Measurements from ENCODE around the gene CES1. TPM values are rescaled to one million over a fixed set of nuclear protein-coding genes. Genes with fewer than 3 reads are reported as not detected.

The CES1 gene
- total RNA-seq, 4 donors from 2014 or later: 57.3 to 213 (median 79.3) TPM

DNA sequence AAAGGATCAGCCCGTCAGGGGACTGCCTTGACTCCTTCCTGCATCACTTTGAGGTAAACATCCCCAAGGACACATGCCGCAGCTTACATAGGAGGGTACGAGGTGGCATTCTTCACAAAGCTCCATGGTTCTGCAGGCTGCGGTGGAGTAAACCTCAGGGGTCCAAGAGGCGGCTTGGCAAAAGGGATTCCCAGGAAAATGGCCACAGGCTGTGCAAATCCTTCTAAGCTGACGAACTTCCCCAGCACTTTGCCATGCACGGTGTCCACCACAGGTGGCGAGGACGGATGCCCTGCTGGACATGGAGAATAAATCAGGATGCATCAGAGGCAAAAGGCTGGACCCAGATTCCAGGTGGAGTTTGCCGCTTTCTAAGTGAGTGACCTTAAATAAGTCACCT lies 4.2 kb downstream of the CES1 start:
- TF ChIP-seq, protein P1, sequence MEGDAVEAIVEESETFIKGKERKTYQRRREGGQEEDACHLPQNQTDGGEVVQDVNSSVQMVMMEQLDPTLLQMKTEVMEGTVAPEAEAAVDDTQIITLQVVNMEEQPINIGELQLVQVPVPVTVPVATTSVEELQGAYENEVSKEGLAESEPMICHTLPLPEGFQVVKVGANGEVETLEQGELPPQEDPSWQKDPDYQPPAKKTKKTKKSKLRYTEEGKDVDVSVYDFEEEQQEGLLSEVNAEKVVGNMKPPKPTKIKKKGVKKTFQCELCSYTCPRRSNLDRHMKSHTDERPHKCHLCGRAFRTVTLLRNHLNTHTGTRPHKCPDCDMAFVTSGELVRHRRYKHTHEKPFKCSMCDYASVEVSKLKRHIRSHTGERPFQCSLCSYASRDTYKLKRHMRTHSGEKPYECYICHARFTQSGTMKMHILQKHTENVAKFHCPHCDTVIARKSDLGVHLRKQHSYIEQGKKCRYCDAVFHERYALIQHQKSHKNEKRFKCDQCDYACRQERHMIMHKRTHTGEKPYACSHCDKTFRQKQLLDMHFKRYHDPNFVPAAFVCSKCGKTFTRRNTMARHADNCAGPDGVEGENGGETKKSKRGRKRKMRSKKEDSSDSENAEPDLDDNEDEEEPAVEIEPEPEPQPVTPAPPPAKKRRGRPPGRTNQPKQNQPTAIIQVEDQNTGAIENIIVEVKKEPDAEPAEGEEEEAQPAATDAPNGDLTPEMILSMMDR (IDR thresholded peaks at IDR 0.05; ENCODE audit: low read depth): no peak

DNA sequence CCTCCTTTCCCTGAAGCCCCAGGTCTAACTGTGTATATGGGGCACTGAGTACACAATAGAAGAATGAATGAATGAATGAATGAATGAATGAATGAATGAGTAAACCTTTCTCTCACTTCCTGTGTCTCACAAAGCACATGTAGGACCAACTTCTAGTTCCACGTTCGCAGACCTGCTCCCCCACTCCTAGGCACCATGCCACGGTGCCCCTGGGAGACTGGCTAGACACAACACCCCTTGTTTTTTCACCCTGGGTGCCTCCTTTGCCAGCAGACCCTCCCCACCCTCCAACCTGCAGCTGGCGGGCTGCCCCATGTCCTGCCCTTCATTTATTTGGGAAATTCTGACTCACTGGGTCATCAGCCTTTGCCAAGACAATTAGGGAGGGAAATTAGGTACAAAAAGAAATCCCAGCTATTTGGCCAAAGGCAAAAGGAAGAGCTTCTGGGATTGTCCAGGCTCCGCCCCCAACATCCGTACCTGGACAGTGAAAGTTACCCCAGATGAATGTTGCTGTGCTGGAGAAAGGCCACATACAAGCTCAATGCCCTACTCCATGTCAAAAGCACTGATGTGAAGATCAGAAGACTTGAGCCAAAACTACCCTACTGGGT lies 7.7 kb downstream of the CES1 start:
- TF ChIP-seq, protein P1 (IDR thresholded peaks at IDR 0.05; ENCODE audit: low read depth): no peak

DNA sequence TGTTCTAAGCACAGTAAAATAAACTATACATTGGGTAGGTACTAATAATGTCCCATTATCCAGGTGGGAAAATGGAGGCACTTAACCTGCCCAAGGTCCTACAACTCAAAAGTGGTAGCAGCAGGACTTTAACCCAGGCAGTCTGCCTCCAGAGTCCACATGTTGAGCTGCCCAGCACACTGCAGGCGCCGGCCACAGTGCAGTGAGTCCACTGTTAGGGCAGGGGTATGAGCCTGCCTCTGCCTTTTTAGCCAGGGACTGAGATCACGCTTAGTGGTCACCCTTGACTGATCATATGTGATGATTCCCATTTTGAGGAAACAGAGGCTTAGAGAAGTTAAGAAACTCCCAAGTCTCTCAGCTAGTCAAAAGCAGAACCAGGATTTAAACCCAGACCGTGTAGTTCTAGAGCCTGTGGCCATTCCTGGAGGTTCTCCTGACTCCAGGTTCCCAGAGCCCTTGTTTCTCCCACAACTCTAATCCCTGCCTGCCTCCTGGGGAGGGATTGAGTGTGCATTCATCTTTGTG lies 8.4 kb downstream of the CES1 start:
- TF ChIP-seq, protein P1 (IDR thresholded peaks at IDR 0.05; ENCODE audit: low read depth): no peak

DNA sequence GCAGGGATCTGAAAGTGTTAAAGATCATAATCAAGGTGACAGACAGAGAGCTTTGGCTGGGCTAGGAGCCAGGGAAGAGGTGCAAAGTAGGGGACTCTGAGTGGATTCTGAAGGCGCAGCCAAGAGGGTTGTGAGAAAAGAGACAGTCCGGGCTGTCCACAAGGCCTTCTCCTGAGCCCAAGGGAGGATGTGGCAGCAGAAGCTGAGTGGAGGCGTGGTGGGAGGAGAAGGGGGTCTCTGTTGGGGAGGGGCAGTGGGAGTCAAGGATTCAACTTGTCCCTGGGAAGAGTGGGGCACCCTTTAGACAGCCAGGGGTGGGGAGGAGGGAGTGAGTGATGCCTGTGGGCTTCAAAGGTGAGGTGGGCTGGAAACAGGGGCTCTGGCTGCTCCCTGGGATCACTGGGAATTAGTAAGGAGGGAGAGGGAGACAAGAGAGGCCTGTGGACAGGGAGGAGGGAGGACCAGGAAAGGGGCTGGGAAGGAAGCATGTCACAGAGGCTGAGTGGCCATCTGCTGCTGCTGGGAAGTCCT lies 10.6 kb downstream of the CES1 start:
- TF ChIP-seq, protein P1 (IDR thresholded peaks at IDR 0.05; ENCODE audit: low read depth): no peak

DNA sequence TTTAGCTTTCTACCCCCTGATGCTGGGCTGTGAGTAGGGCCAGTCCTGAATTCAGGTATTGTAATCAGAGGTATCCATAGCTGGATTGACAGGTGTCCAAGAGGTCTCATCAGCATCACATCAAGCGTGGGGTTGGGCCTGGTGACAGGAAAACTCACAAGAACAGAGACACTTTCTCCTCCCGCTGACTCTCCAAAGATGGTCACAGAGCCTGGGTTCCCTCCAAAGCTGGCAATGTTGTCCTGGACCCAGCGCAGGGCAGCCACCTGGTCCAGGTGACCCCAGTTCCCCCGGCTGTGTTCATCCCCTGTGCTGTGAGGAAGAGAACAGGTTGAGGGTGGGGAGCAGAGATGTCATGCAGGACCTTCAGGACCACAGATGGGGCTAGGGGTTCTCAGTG lies 11.7 kb downstream of the CES1 start:
- TF ChIP-seq, protein P1 (IDR thresholded peaks at IDR 0.05; ENCODE audit: low read depth): no peak

DNA sequence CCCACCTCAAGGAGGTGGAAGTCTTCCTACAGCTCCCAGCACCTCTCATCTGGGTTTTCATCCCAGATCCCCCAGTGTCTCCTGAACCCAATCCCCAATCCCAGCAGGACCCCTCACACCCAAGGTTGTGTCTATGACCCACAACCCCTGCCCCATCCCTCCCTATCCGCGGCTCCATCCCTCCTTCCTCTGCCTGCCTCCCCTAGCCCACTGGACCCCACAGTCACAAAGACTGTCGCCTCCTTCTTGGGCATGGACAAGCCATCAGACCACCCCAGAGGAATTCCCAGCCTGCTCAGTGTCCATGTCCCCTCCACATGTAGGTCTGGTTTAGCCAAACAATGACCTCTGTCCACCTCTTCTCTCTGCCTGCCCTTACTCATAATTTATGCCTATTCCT lies 12.3 kb downstream of the CES1 start:
- TF ChIP-seq, protein P1 (IDR thresholded peaks at IDR 0.05; ENCODE audit: low read depth): no peak

DNA sequence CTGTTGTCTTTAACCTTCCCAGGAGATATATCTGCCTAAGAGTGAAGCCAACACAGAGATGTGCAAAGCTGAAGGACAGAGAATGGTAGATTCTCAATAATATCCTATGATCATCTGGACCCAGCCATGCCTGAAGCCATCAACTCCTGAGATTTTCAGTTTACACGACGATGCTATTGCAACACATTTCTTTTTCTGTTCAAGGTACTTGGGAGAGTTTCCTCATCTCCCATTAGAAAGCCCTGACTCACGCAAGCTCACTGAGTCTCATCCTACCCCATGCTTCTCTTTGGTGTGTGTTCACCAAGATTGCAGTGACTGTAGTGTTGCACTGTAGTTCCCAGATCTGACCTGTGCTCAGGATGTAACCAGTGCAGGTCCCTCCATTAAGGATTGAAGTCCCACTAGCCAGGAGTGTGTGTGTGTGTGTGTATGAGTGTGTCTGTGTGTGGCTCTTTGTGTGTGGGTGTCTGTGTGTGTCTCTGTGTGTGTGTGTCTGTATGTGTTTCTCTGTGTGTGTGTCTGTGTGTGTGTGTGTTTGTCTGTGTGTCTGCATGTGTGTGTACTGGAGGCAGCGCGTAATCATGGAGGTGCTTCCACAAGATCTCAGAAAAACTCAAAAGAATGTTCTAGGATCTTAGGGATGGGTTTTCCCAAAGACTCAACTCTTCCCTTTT lies 15.5 kb downstream of the CES1 start:
- TF ChIP-seq, protein P1 (IDR thresholded peaks at IDR 0.05; ENCODE audit: low read depth): no peak

Data from subcutaneous adipose tissue (tissue), 4 donors.